Ishikawa (cell line): ENCODE results near the gene MRM1.

Source experiments
- CEBPB ChIP-seq: IDR thresholded peaks from 2 replicates; pipeline ENCODE4 v1.6.1; 2012
- CREB1 ChIP-seq: IDR thresholded peaks from 2 replicates; pipeline ENCODE4 v1.6.1; 2012; ENCODE audit warnings: low read depth
- EGR1 ChIP-seq: IDR thresholded peaks from 2 replicates; pipeline ENCODE4 v1.6.1; 2012
- EP300 ChIP-seq: IDR thresholded peaks from 2 replicates; pipeline ENCODE4 v1.6.1; 2012; ENCODE audit warnings: borderline replicate concordance
- FOXM1 ChIP-seq: IDR thresholded peaks from 2 replicates; pipeline ENCODE4 v1.6.1; 2012; ENCODE audit warnings: low read depth, borderline replicate concordance
- NFIC ChIP-seq: IDR thresholded peaks from 2 replicates; pipeline ENCODE4 v1.6.1; 2012
- RAD21 ChIP-seq: IDR thresholded peaks from 2 replicates; pipeline ENCODE4 v1.6.1; 2012; ENCODE audit warnings: low read depth
- TAF1 ChIP-seq: IDR thresholded peaks from 2 replicates; pipeline ENCODE4 v1.6.1; 2012; ENCODE audit warnings: low read depth, mild to moderate bottlenecking
- TCF12 ChIP-seq: IDR thresholded peaks from 2 replicates; pipeline ENCODE4 v1.6.1; 2012; ENCODE audit warnings: low read depth
- TEAD4 ChIP-seq: IDR thresholded peaks from 2 replicates; pipeline ENCODE4 v1.6.1; 2012
- YY1 ChIP-seq: IDR thresholded peaks from 2 replicates; pipeline ENCODE4 v1.6.1; 2012; ENCODE audit warnings: low read depth
- ZBTB7A ChIP-seq: IDR thresholded peaks from 2 replicates; pipeline ENCODE4 v1.6.1; 2012; ENCODE audit warnings: low read depth
- TF ChIP-seq, protein P1 (sequence below): IDR thresholded peaks from 2 replicates; pipeline ENCODE4 v1.6.1; 2012
- TF ChIP-seq, protein P2 (sequence below): IDR thresholded peaks from 2 replicates; pipeline ENCODE4 v1.6.1; 2012; ENCODE audit warnings: low read depth, mild to moderate bottlenecking
- TF ChIP-seq, protein P3 (sequence below): IDR thresholded peaks from 2 replicates; pipeline ENCODE4 v1.6.1; 2012

The MRM1 gene

DNA sequence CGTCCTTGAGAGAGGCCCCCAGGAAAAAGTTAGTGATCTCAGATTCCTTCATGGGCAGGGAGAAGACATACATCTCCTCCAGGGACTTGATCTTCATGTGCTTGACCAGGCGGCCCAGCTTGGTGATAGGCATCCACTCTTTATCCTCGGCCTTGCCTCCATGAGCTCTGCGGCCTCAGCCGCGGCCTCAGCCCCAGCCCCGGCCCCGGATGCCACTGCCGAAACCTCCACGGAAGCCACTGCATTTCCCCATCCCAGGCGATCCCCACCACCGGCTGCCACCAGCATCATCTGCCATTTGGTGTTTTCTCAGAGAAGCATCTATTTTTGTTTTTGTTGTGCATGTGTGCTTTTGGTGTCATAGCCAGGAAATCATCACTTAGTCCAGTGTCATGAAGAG is 26.4 kb upstream of the MRM1 start:
- TF ChIP-seq CEBPB (no peak), EGR1 (no peak), ZBTB7A (no peak)

DNA sequence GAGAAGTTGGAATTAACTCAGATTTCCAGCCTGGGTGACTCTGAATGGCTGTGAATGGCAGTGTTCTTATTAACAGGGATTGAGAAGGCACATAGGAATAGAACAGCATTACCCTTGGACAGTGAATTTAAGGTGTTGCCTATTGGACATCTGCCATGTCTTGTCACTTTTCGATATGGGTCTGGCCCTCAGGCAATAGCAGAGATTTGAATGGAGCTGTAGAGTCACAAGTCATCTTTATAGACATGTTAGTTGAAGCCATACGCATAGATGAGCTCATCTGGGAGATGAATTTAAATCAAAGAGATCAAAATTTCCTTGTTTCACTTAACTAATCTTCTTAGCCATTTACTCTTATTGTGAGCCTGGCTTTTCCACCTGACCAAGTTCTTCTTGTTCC is 24.6 kb upstream of the MRM1 start:
- no peak for TF ChIP-seq YY1
- TF ChIP-seq TEAD4: no peak
- TF ChIP-seq, protein P1, sequence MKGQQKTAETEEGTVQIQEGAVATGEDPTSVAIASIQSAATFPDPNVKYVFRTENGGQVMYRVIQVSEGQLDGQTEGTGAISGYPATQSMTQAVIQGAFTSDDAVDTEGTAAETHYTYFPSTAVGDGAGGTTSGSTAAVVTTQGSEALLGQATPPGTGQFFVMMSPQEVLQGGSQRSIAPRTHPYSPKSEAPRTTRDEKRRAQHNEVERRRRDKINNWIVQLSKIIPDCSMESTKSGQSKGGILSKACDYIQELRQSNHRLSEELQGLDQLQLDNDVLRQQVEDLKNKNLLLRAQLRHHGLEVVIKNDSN: no peak

DNA sequence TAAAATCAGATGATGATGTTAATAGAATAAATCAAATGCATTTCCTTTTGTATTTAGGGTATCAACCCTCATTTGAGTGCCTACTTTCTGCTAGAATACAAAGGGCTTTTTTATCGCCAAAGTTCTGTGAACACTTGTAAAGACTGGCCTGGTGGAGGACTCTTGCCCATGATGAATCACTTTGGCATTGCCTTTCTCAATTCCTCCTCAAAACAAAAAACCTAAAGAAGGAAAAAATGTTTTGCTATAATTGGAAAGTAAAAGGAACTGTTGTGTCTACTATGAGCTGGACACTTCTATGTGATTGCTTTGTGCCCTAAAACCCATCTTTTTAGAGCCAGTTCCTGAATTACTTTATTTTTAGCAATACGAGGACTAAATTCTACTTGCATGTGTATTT is 22.7 kb upstream of the MRM1 start:
- TF ChIP-seq, protein P2, sequence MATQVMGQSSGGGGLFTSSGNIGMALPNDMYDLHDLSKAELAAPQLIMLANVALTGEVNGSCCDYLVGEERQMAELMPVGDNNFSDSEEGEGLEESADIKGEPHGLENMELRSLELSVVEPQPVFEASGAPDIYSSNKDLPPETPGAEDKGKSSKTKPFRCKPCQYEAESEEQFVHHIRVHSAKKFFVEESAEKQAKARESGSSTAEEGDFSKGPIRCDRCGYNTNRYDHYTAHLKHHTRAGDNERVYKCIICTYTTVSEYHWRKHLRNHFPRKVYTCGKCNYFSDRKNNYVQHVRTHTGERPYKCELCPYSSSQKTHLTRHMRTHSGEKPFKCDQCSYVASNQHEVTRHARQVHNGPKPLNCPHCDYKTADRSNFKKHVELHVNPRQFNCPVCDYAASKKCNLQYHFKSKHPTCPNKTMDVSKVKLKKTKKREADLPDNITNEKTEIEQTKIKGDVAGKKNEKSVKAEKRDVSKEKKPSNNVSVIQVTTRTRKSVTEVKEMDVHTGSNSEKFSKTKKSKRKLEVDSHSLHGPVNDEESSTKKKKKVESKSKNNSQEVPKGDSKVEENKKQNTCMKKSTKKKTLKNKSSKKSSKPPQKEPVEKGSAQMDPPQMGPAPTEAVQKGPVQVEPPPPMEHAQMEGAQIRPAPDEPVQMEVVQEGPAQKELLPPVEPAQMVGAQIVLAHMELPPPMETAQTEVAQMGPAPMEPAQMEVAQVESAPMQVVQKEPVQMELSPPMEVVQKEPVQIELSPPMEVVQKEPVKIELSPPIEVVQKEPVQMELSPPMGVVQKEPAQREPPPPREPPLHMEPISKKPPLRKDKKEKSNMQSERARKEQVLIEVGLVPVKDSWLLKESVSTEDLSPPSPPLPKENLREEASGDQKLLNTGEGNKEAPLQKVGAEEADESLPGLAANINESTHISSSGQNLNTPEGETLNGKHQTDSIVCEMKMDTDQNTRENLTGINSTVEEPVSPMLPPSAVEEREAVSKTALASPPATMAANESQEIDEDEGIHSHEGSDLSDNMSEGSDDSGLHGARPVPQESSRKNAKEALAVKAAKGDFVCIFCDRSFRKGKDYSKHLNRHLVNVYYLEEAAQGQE: no peak
- TF ChIP-seq CREB1 (no peak), TAF1 (no peak), TEAD4 (no peak)
- TF ChIP-seq, protein P3, sequence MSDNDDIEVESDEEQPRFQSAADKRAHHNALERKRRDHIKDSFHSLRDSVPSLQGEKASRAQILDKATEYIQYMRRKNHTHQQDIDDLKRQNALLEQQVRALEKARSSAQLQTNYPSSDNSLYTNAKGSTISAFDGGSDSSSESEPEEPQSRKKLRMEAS: no peak
- TF ChIP-seq, protein P1: no peak

DNA sequence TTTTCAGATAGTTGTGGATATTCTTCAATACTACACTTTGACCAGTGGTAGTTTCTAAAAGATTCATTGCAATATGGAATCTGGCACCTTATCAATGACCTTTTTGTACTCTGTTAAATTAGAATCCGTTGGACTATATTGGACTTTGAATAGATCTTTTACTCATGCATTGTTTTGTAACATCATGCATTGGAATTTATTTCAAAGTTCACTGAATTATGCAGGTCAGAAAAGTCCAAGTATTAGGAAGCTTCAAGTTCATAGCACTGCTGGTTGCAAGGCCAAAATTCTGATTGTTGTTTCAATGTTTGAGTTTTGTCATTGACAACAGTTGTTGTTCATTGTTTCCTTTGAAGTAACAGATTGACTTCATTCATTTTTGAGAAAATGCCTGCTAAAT is 17.6 kb upstream of the MRM1 start:
- TF ChIP-seq TEAD4 (no peak), CREB1 (no peak), NFIC (no peak), YY1 (no peak), RAD21 (no peak), CEBPB (no peak), EP300 (no peak), EGR1 (no peak)
- TF ChIP-seq, protein P1: no peak
- TF ChIP-seq, protein P3: no peak
- TF ChIP-seq, protein P2: no peak

DNA sequence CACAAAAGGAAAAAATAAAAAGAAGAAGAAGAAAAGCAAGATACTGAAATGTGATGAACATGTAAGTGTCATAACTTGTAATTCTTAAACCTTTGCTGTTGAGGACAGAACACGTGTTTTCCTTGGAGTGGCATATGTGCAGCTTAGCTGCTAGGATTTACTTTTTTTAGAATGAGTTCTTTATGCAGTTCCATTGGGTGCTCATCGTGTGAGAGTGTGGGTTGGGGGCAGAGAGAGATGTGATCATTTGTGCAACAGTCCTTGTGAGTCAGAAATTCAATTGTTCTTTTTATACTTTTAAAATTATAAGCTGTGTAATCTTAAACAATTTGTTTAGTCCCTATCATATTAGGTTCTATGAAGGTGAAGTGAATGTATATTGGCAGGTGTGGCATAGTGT is 15.2 kb upstream of the MRM1 start:
- TF ChIP-seq CEBPB: no peak
- TF ChIP-seq, protein P3: no peak
- TF ChIP-seq YY1: no peak
- TF ChIP-seq FOXM1: no peak
- TF ChIP-seq RAD21: no peak
- TF ChIP-seq, protein P2: no peak
- no peak for TF ChIP-seq CREB1
- no peak for TF ChIP-seq TAF1
- TF ChIP-seq TEAD4: no peak
- TF ChIP-seq EGR1: no peak

DNA sequence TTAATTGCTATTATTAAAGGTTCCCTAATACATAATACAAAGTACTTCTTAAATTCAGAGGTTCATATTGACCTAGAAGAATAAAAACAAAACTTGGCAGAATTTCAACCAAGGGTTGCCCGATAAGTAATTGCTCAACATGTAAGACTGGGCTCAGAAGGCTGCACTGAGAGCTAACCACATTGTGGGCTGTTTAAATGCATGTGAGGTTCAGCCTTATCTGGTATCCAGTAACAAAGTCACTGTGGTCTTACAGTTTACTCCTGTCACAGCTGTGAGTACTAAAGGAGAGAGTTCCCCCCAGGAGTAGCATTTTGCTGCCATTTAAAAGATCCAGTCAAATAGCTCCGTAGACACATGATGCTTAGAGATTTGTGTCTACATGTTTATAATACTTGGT is 11.3 kb upstream of the MRM1 start:
- TF ChIP-seq CREB1: no peak
- no peak for TF ChIP-seq TCF12
- no peak for TF ChIP-seq FOXM1
- TF ChIP-seq, protein P2: no peak
- no peak for TF ChIP-seq RAD21
- no peak for TF ChIP-seq EP300
- TF ChIP-seq CEBPB: no peak
- no peak for TF ChIP-seq ZBTB7A
- no peak for TF ChIP-seq TEAD4
- no peak for TF ChIP-seq NFIC
- no peak for TF ChIP-seq YY1
